ENCODE results near the gene HILPDA. TPM values are rescaled to one million over a fixed set of nuclear protein-coding genes. Genes with fewer than 3 reads are reported as not detected.

HILPDA gene
- total and polyA plus RNA-seq, 10 of the 15 experiments (the other 5 are each of a cell fraction or from before 2014, with no cell fraction given), result 12.0 to 232 (median 26.4) TPM

DNA sequence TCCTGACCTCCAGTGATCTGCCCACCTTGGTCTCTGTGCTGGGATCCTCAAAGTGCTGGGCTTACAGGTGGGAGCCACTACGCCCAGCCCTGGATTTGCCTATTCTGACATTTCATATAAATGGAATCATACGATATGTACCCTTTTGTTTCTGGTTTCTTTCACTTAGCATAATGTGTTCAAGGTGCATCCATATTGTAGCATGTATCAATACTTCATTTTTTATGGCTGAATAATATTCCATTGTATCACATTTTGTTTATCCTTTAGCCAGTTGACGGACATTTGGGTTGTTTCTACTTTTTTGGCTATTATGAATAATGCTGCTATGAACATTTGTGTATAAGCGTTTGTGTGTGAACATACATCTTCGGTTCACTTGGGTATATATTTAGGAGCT lies 4.8 kb upstream of the HILPDA start:
- no peak overlapping the region for H3K9ac ChIP-seq (ENCODE audit: control insufficient read depth, insufficient read depth, low read length)
- DNase-seq (ENCODE audit: low read depth, low spot score), result no peak
- no peaks in the 10 kb centered on the region for H4K20me1 ChIP-seq (ENCODE audit: control insufficient read depth, insufficient read depth)
- no peak for FAIRE-seq
- H3K4me1 ChIP-seq (ENCODE audit: control insufficient read depth, insufficient read depth, low read length), result peaks cover 7% of the 10 kb centered on the region
- in situ Hi-C loops (cut with MboI) (no loop called here), intact Hi-C loops (cut with micrococcal nuclease; ENCODE audit: unreplicated experiment) (loop anchor here (10.0 kb wide), 1 partner anchor 434 kb away; no protein-coding TSS in a partner anchor)
- H2AFZ ChIP-seq (ENCODE audit: control insufficient read depth, low read depth, low read length), result no peak overlapping the region
- no peak overlapping the region for H3K27ac ChIP-seq (ENCODE audit: control insufficient read depth, insufficient read depth)
- BruUV-seq (replicated peaks), result no TSS peak
- CTCF ChIA-PET, result interaction anchor here (0.9 to 11.3 kb wide), 3 partner anchors 9 to 23 kb away, joined by 4 to 227 read pairs (median 8); no protein-coding TSS in a partner anchor
- H3K9me3 ChIP-seq (replicated peaks; ENCODE audit: control insufficient read depth, insufficient read depth, low read length), result no peaks in the 10 kb centered on the region; the same call in 2 of the 3 replicates
- H3K79me2 ChIP-seq (ENCODE audit: control insufficient read depth, insufficient read depth, low read length), result peaks cover 3% of the 10 kb centered on the region
- no peaks in the 10 kb centered on the region for H3K36me3 ChIP-seq (ENCODE audit: control insufficient read depth in 2 of 2, insufficient read depth in 2 of 2, low read length in 1 of 2)
- no peak overlapping the region for H3K4me2 ChIP-seq (ENCODE audit: control insufficient read depth, insufficient read depth)
- SMC1A ChIA-PET (ENCODE audit: uncharacterized antibody, unreplicated experiment), result no interaction called here
- RAD21 ChIA-PET (ENCODE audit: unreplicated experiment), result interaction anchor here (1.0 kb wide), 1 partner anchor 24 kb away, joined by 3 read pairs; no protein-coding TSS in a partner anchor
- no peak overlapping the region for H3K4me3 ChIP-seq
- ATAC-seq, result no peak
- H3K27me3 ChIP-seq (replicated peaks in 1 of 2; ENCODE audit: control insufficient read depth in 2 of 2, insufficient read depth in 2 of 2, low read length in 1 of 2), result no peaks in the 10 kb centered on the region
- TF ChIP-seq ZNF217 (IDR thresholded peaks at IDR 0.05) (0 out of 2 replicates have a peak, but pooled peaks have one; percentile 60), KLF5 (IDR thresholded peaks at IDR 0.05; ENCODE audit: partially characterized antibody) (no peak), ZNF24 (IDR thresholded peaks at IDR 0.05) (0 out of 2 replicates have a peak, but pooled peaks have one; percentile 33)
- POLR2A ChIA-PET, result no interaction called here
- 86% methylated on average over 5 of the region's 5 CpGs for WGBS (ENCODE audit: insufficient coverage, insufficient replicate concordance, low lambda C conversion rate, missing lambda C conversion rate)

DNA sequence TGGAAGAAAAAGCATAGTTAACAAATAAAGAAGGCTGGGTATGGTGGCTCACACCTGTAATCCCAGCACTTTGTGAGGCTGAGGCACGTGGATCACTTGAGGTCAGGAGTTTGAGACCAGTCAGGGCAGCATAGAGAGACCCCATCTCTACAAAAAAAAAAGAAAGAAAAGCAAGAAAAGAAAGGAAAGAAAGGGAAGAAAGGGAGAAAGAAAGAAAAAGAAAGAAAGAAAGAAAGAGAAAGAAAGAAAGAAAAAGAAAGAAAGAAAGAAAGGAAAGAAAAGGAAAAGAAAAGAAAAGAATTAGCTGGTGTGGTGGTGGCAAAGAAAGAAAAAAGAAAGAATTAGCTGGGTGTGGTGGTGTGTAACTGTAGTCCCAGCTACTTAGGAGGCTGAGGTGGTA lies 3.1 kb upstream of the HILPDA start:
- peaks cover 18% of the 10 kb centered on the region for H3K79me2 ChIP-seq (ENCODE audit: control insufficient read depth, insufficient read depth, low read length)
- no peak overlapping the region for H3K4me2 ChIP-seq (ENCODE audit: control insufficient read depth, insufficient read depth)
- no peak overlapping the region for H3K27ac ChIP-seq (ENCODE audit: control insufficient read depth, insufficient read depth)
- H3K4me3 ChIP-seq, result no peak overlapping the region
- 50% methylated on average over 1 of the region's 1 CpG for WGBS (ENCODE audit: insufficient coverage, insufficient replicate concordance, low lambda C conversion rate, missing lambda C conversion rate)
- ChIA-PET POLR2A (interaction anchor here (0.7 to 4.8 kb wide), 5 partner anchors 8 to 701 kb away, joined by 3 to 52 read pairs (median 4); no protein-coding TSS in a partner anchor), CTCF (interaction anchor here (0.8 to 11.3 kb wide), 5 partner anchors 8 to 55 kb away, joined by 3 to 227 read pairs (median 11); no protein-coding TSS in a partner anchor), RAD21 (ENCODE audit: unreplicated experiment) (interaction anchor here (4.6 kb wide), 1 partner anchor 8 kb away, joined by 23 read pairs; no protein-coding TSS in a partner anchor), SMC1A (ENCODE audit: uncharacterized antibody, unreplicated experiment) (interaction anchor here (1.7 to 3.1 kb wide), 5 partner anchors 8 to 25 kb away, joined by 4 to 22 read pairs (median 7); no protein-coding TSS in a partner anchor)
- no peak overlapping the region for H2AFZ ChIP-seq (ENCODE audit: control insufficient read depth, low read depth, low read length)
- H3K4me1 ChIP-seq (ENCODE audit: control insufficient read depth, insufficient read depth, low read length), result peaks cover 7% of the 10 kb centered on the region
- ATAC-seq (no peak), DNase-seq (ENCODE audit: low read depth, low spot score) (no peak), FAIRE-seq (no peak)
- intact Hi-C loops (cut with micrococcal nuclease; ENCODE audit: unreplicated experiment) (loop anchor here (10.0 kb wide), 1 partner anchor 432 kb away; no protein-coding TSS in a partner anchor), in situ Hi-C loops (cut with MboI) (no loop called here)
- no peaks in the 10 kb centered on the region; the same call in 2 of the 3 replicates for H3K9me3 ChIP-seq (replicated peaks; ENCODE audit: control insufficient read depth, insufficient read depth, low read length)
- H3K36me3 ChIP-seq (ENCODE audit: control insufficient read depth in 2 of 2, insufficient read depth in 2 of 2, low read length in 1 of 2), result no peaks in the 10 kb centered on the region
- H4K20me1 ChIP-seq (ENCODE audit: control insufficient read depth, insufficient read depth), result no peaks in the 10 kb centered on the region
- no peak overlapping the region for H3K9ac ChIP-seq (ENCODE audit: control insufficient read depth, insufficient read depth, low read length)
- TF ChIP-seq IRF4 (IDR thresholded peaks at IDR 0.05; ENCODE audit: low read depth, low read length) (no peak), NBN (IDR thresholded peaks at IDR 0.05) (peak; percentile 47; the same call in 1 of the 2 replicates)
- BruUV-seq (replicated peaks), result no TSS peak
- no peaks in the 10 kb centered on the region for H3K27me3 ChIP-seq (replicated peaks in 1 of 2; ENCODE audit: control insufficient read depth in 2 of 2, insufficient read depth in 2 of 2, low read length in 1 of 2)

All from GM12878 (cell line).